ENCODE measurements around the gene SHFL. TPM values are rescaled to one million over a fixed set of nuclear protein-coding genes. Genes with fewer than 3 reads are reported as not detected.

SHFL gene
- total RNA-seq (2014; rRNA removed), result 29.0 and 29.5 TPM in 2 replicates
- polyA plus RNA-seq (2012), result 21.6 TPM

DNA sequence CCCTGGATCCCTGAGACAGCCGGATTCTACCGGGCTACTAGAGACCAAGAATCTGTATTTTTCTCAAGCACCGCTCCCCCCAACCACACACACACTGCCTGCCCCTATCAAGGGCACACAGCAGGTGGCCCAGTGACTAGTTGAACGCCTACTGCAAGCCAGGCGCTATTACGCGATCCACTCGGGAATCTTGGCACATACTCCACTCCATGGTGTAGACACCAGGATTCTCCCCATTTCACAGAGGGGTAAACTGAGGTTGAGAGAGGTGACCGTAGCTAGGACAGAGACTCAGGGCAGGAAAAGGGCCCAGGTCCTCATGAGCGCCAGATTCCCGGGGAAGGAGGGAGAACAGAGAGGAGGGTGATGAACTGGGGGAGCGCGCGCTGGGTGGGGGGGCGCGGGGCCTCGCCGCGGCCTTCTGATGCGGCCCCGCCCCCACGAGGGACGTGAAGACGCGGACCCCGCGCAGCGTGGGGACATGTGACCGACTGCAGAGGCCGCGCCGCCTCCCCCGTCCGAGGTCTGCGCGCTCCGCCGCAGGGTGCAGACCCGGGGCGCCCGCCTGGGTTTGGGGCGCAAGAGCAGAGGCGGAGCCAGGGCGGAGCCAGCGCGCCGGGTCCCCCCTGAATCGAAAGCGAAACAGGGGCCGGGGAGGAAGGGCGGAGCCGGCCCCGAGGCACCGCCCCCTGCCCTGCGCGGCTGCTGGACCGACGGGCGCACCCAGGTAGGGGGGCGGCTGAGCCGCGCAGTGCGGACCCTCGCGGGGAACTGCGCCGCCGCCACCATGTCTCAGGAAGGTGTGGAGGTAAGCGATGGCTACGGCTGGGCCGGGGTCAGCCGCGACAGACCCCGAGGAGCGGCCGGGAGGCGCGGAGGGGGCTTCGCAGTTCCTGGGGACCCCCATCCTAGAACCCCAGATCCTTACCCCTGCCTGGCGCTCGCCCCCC is at the start of gene SHFL:
Gene SHFL, plus strand, starts transcription at position 677 of the 950 bp plus-strand sequence. Its CDS starts 111 bp downstream, at position 788.
- peak; percentile 60 for DNase-seq (ENCODE audit: low read depth)

DNA sequence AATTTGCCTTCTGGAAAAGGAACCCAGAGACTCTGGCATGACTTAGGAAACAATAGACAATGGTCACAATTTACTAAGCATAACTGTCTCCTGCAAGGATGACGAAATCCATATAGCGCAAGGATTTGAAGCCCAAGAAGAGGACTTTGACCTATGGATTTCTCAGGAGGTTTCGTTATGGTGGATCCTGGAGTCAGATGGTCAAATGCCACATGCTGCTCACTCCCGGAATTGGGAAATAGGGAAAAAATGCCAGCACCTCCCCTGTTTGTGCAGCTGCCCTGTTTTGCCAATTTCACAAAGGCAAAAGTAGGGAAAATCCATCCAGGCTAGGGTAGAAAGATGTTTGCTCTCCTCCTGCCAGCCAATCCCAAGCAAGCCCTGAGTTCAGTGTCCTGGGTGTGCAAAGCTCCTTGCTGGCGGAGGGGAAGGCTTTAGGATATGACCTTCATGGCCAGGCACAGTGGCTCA is 49.5 kb upstream of the SHFL start:
- DNase-seq (ENCODE audit: low read depth), result peak; percentile 72

DNA sequence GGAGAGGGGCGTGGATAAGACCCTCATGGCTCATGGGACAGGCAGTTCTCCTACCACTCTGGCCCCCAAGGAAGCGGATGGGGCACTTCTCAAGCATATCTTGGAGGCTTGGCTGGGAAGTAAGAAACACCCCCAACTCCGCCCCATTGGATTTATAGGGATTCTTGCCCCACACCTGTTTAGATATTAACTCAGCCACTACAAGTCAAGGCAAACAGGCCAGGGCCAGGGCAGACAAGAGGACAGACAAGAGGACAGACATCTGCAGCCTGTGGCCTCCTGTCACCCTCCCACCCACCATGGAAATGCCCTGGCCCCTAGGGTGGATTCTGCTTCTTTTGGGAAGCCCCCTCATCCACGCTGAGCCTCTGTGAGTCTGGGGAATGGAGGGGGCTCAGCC is 48.8 kb upstream of the SHFL start:
- no peak for DNase-seq (ENCODE audit: low read depth)

DNA sequence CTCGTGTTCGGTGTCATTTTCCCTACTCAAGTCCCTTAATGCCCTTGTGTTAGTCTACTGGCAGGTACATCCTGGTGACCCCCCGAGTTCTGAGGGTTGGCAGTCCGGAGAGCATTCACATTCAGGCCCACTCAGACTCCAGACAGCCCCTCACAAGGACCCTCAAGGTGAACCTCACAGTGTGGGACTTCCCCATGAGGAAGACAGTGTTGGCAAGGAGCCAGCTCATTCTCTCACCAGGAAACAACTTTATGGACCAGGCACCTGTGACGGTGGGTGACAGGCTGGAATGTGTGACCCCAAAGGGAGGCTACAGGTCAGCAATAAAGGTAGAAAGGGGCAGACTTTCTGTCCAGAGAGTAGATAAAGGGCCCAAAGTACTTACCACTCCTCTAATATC is 48.3 kb upstream of the SHFL start:
- DNase-seq (ENCODE audit: low read depth), result no peak

DNA sequence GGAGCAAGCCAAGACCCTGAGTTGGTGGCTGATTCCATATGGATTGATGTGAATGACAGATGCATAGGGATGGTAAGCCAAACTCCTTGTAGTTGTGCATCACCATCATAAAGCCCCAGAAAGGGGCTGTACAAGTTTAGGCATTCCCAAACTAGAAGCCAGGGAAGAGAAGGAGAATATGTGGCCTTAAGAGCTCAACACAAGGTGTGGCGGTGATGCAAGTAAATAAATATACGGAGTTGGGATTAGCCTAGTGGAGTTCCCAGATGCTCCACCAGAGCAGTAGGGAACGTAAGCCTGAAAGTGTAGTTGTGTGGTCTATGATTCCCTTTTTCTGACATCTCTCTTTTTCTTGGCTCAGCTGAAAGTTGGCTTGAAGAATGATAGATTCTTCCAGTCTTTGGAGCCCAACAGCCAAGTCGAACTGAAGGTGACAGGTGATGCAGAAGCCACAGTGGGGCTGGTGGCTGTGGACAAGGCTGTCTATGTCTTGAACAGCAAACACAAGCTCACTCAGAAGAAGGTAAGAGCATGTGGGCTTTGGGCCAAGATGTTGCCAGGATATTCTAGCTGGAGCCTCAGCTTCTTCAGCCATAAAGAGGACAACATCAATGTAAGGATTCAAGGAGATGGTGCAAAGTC is 42.7 kb upstream of the SHFL start:
- peak; percentile 48 for DNase-seq (ENCODE audit: low read depth)

DNA sequence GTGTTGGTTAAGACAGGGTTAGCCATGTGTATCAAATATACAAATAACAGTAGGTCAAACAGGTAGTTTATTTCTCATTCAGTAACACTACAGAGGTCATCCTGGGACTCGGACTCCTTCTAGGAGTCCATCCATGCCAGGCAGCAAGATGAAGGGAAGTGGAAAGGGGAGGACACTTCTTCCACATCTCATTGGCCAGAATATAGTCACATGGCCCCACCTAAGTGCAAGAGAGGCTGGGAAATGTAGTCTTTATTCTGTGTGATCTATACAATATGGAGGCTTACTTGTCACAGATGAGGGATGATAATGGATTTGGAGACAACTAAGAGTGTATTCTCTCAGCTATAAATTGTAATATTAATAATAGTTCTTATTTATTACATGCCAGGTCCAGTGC is 41.7 kb upstream of the SHFL start:
- DNase-seq (ENCODE audit: low read depth), result no peak

DNA sequence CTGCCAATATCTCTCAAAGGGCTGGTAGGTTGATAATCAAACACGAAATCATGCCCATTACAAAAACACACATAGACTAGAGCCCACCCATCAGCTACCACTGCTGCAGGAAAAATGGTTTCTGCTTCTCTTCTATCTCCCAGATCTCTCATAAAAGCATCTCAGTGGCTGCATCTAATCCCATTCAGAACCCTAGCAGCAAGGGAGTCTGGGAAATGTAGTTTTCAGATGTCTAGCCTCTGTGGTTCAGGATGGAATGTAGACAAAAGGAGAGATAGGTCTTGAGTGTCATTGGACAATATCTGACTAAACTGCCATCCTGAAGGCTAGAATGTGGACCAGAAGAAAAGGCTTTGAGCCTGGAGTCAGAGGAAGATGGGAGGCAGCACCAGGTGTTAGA is 40.7 kb upstream of the SHFL start:
- DNase-seq (ENCODE audit: low read depth), result no peak

DNA sequence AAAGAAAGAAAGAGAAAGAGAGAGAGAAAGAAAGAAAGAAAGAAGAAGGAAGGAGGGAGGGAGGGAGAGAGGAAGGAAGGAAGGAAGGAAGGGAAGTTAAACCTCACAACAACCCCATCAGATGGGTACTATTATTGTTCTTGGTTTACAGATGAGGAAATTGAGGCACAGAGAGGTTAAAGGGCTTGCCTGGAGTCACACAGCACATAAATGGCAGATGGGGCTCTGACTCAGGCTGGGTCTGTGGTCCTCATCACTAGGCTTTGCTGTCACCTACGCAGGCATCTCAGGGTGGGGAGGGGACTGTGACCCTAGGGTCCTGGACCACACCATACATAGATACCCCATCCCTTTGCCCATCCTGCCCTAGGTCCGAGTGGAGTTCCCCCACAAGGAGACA is 36.5 kb upstream of the SHFL start:
- no peak for DNase-seq (ENCODE audit: low read depth)

DNA sequence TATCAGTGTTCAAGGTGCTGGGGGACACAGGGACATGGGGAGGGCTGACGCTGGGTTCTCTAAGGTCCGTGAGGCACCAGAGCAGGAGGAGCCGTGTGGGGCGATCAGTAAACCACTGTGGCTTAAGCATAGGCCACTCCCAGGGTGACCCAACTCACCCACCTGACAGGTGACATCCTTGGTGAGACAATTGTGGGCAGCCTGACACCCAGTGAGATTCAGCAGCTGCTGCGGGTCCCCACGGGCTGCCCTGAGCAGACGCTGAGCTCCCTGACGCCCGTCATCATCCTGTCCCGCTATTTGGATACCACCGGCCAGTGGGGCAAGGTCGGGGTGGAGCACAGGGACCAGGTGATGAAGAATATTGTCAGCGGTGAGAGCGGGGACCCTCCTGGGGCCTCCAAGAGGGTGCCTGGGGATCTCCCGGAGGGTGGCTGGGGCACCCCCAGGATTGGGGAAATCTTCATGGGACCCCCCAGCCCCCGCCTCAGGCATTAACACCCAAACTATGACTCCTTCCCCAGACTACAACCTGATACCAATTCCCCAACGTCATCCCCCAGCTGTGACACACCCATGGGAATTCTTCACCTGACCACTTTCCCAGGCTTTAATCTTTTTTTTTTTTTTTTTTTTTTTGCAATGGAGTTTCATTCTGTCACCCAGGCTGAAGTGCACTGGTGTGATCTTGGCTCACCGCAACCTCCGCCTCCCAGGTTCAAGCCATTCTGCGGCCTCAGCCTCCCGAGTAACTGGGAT is 33.3 kb upstream of the SHFL start:
- DNase-seq (ENCODE audit: low read depth), result no peak

DNA sequence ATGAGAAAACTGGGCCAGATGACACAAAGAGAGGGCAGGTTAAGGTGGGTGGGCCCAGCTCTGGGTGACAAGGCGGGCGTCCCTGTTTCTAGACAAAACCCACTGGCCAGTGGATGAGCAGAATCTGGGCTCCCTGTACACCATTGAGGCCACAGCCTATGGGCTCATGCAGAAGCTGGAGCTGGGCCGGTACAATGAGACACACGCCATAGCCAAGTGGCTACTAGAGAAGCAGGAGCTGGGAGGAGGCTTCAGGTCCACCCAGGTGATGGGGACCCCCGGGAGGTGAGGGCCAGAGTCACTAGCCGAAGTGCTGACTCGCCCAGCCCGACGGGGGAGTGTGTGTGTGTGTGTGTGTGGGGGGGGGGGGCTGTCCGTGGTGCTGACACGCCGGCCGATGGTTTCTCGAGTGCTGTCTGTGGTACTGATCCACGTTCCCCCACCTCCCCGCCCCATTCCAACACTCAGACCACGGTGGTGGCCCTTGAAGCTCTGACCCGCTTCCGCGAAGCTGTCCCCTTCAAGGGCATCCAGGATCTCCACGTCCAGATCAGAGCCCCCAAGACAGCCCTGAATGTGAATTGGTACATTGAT is 24.3 kb upstream of the SHFL start:
- DNase-seq (ENCODE audit: low read depth), result no peak

DNA sequence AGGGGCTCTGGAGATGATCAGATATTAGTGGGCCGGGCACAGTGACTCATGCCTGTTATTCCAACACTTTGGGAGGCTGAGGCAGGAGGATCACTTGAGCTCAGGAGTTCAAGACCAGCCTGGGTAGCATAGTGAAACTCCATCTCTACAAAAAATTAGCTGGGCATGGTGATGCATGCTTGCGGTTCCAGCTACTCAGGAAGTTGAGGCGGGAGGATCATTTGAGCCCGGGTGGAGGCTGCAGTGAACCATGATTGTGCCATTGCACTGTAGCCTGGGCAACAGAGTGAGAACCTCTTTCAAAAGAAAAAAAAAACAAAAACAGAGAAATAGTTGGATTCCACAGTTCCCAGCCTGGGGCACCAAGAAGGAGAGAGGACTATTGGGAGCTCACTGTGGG is 17.9 kb upstream of the SHFL start:
- DNase-seq (ENCODE audit: low read depth), result no peak

DNA sequence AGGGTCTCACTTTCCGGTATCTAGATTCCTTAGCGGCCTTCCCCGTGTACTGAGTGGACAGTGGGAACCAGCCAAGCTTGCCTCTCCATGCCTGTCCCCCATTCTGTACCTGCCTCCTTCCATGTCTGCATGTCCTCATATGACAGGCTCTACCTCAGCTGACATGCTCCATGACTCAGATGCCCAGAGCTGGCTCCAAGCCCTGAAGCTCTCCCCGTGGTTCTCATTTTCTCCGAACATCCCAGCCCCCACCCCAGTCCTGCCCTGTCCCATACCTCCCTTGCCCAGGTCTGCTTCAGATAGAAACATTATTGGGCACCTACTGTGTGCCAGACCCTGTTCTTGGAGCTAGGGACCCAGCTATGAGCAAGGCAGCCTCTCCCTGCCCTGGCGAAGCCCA is 17.1 kb upstream of the SHFL start:
- DNase-seq (ENCODE audit: low read depth), result no peak

DNA sequence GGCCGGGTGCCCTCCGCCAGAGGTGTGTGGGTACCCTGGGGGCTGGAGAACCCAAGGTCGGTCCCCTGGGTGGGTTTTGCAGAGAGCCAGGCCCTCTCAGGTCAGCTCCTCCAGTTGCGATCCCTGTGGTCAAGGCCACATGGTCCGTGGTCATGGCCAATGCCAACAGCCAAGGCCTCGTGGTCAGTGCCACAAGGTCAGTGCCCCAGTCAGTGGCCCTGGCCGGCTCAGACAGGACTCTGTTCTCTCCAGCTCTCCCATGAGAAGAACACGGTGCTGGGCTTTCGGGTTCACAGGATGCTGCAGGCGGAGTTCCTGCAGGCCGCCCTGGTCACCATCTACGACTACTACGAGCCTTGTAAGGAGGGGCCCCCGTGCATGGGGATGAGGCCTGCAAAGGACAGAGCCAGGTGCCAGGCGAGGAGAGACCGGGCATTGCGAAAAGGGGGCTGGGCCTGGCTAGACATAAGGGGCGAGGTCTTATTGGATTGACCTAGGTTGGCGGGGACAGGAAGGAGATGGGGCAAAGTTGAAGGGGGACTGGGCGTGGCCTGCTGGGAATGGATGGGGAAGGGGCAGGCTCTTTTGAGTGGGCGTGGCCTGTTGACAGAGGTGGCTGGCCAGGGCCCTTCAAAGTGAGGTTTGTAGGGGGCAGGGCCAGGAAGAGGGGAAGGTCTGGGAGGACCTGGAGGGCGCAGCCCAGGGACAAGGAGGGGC is 15.2 kb upstream of the SHFL start:
- DNase-seq (ENCODE audit: low read depth), result no peak

DNA sequence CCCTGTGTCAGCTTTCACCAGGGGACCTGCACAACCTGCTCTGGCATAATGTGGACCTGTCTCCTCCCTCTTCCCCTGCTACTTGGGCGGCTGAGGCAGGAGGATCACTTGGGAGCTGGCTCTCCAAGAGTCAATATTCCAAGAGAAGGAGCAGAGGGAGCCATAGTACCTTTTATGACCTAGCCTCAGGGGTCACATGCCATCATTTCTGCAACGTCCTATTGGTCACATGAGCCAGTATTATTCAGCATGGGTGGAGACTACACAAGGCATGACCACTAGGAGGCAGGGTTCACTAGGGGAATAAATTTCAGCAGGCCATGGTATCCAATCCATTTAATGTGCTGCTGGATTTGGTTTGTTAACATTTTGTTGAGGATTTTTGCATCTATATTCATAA is 12.0 kb upstream of the SHFL start:
- DNase-seq (ENCODE audit: low read depth), result peak; percentile 34

DNA sequence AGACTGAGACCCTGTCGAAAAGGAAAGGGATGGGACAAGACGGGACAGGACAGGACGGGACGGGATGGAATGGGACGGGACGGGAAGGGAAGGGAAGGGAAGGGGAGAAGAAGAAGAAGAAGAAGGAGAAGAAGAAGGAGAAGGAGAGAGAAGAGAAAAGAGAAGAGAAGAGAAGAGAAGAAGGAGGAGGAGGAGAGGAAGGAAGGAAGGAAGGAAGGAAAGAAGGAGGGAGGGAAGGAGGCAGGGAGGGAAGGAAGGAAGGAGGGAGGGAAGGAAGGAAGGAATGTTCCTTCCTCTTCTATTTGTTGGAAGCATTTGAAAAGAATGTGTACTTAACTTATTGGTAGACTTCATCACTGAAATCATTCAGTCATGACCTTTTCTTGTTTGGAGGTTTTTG is 9.6 kb upstream of the SHFL start:
- no peak for DNase-seq (ENCODE audit: low read depth)

DNA sequence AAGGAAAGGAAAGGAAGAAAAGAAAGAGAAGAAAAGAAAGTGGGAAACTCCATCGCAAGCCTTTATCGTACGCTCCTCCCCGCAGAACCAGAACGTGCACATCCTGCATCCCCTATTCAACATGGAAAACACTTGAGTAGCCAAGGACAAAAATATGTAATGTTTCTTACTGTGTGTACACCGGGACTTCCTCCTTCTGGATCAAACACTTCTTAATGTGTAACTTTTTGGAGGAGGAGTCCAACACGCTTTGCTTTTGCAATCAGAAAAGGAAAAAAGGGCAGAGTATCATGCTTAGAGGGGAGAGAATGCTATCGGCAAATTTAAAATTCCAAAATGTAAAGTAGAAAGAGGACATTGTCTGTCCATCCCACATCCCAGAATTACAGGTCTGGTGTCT is 7.8 kb upstream of the SHFL start:
- DNase-seq (ENCODE audit: low read depth), result no peak

DNA sequence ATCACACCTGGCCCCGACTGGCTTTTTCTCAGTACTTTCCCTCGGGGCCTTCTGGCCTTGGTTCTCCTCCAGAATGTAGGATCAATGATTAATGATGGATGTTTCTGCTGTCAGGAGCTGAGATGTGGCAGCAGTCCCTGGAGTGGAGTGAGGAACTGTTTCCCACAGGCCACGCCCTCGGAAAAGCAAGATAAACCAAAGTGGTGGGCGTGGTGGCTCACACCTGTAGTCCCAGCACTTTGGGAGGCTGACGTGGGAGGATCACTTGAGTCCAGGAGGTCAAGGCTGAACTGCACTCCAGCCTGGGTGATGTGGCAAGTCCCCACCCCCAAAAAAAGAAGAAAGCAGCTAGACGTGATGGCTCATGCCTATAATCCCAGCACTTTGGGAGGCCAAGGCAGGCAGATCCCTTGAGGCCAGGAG is 7.1 kb upstream of the SHFL start:
- DNase-seq (ENCODE audit: low read depth), result no peak

DNA sequence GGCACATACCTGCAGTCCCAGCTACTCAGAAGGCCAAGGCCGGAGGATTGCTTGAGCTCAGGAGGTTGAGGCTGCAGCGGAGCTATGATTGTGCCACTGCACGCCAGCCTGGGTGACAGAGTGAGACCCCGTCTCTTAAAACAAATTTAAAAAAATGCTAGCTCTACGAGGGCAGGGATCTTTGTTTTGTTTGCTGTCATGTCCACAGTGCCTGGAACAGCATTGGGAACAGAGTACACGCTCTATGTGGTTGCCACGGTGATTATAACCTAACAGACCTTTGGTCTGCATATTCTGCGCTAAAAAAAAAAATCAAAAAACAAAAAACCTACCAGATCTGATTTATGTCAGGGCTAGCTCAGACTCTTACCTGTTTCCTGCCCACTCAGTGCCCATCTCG is 2.2 kb upstream of the SHFL start:
- DNase-seq (ENCODE audit: low read depth), result no peak

DNA sequence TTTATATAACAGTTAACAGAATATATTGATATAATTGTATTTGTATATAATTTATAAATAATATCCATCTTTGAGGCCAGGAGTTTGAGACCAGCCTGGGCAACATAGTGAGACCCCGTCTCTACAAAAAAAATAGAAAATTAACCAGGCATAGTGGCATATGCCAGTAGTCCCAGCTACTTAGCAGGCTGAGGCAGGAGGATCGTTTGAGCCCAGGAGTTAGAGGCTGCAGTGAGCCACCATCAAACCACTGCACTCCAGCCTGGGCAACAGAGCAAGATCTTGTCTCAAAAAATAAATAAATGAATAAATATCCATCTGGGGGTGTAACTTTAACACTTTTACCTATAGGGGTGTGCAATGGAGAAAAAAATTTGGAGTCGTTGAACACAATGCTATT is 1.3 kb upstream of the SHFL start:
- DNase-seq (ENCODE audit: low read depth), result no peak

DNA sequence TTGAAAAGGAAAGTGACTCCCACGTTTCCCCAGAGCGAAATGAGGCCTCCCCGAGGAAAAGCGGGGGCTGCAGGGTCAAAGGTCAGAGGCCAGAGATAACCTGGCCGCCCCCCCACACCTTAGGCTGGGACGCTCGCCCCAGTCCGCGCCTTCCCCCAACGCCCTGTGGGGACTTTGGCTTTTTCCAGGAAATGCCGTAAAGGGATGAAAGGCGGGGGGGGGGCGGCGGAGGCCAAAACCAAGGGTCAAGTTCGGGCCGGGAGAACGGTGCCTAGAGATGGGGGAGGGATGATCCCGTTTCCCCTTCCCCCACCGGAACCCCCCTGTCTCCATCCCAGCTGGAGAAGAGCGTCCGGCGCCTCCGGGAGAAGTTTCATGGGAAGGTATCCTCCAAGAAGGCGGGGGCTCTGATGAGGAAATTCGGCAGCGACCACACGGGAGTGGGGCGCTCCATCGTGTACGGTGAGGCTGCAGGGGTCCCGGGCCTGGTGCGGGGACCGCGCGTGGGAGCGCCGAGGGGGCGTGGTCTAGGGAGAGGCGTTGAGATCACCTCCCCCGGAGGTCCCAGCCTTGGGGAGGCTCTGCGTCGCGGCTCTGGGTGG is 575 bp downstream of the SHFL start:
- DNase-seq (ENCODE audit: low read depth), result no peak
